A549 (cell line): ENCODE data around the gene NAT8L. TPM values are rescaled to one million over a fixed set of nuclear protein-coding genes. Genes with fewer than 3 reads are reported as not detected.
A peak's percentile ranks its signal among the peaks of the same experiment; 100 is the strongest.

Source experiments
- ATAC-seq, 2 experiments: fragments of 200-7000 bp in 1 of 2; fragments of >200 bp in 1 of 2; cut with Nextera tagmentation in 1 of 2; cut with Tn5 transposase in 1 of 2; 3 replicates each; pipeline versions ENCODE4 v1.8.0 to v1.9.1; 2018 to 2020; ENCODE audit warnings: mild to moderate bottlenecking in 1 of 2, moderate library complexity in 1 of 2
- CTCF ChIA-PET: fragments of 300-600 bp; sonication (Branson Sonifier 250); formaldehyde crosslinking; extraction: SDS; loops from one replicate; lab custom pipeline; 2021; ENCODE audit warnings: antibody characterized with exemption, inconsistent platforms; lab: Yijun Ruan, JAX
- POLR2A ChIA-PET: fragments of 350-600 bp; formaldehyde crosslinking; extraction: SDS; loops from one replicate; lab custom pipeline; 2021; ENCODE audit warnings: antibody characterized with exemption, inconsistent platforms; lab: Yijun Ruan, JAX
- DNase-seq, 2 experiments: peaks; one replicate each; pipeline versions ENCODE4 v3.0.0 to v3.0.0-alpha.2; 2011 to 2016; ENCODE audit warnings: low read depth in 1 of 2, low spot score in 1 of 2
- FAIRE-seq: peaks from 2 replicates; lab custom pipeline; 2011; peaks lifted over from hg19 to GRCh38; lab: Jason Lieb, UNC
- H3K27ac ChIP-seq, 2 experiments: fragments of >200 bp; sonication (Bioruptor Twin); formaldehyde crosslinking; 3 replicates each; pipeline ENCODE4 v1.5.1; 2016 to 2017
- H3K4me1 ChIP-seq: fragments of >200 bp; sonication (Bioruptor Twin); formaldehyde crosslinking; 3 replicates; pipeline ENCODE4 v1.6.1; 2016
- H3K4me2 ChIP-seq: fragments of >200 bp; sonication (Bioruptor Twin); formaldehyde crosslinking; 3 replicates; pipeline ENCODE4 v1.6.1; 2016
- H3K4me3 ChIP-seq: fragments of >200 bp; sonication (Bioruptor Twin); formaldehyde crosslinking; 3 replicates; pipeline ENCODE4 v1.5.1; 2016
- H3K9me3 ChIP-seq: fragments of >200 bp; sonication (Bioruptor Twin); formaldehyde crosslinking; 3 replicates; pipeline ENCODE4 v1.6.1; 2016
- CTCF ChIP-seq: fragments of >200 bp; sonication (Bioruptor Twin); formaldehyde crosslinking; IDR thresholded peaks from 3 replicates; pipeline ENCODE4 v1.5.1; 2016
- EHF ChIP-seq: fragments of 250-450 bp; sonication (Bioruptor Pico); IDR thresholded peaks from 2 replicates; pipeline ENCODE4 v1.5.0; 2020; ENCODE audit warnings: mild to moderate bottlenecking
- EHMT2 ChIP-seq: fragments of 200-600 bp; sonication (generic); IDR thresholded peaks from 2 replicates; pipeline ENCODE4 v1.6.1; 2016; ENCODE audit warnings: antibody characterized with exemption, low read depth, mild to moderate bottlenecking, moderate library complexity
- EP300 ChIP-seq, 2 experiments: fragments of >200 bp; sonication (Bioruptor Twin); formaldehyde crosslinking; IDR thresholded peaks; 2 replicates in 1 of 2; 3 replicates in 1 of 2; pipeline ENCODE4 v1.6.1; 2016 to 2017
- ESRRA ChIP-seq: fragments of 150-350 bp; IDR thresholded peaks from 2 replicates; pipeline ENCODE4 v1.6.1; 2014; ENCODE audit warnings: mild to moderate bottlenecking, low read length, borderline replicate concordance
- FOSL2 ChIP-seq, 2 experiments: fragments of 450-650 bp in 1 of 2; fragments of >200 bp in 1 of 2; sonication (Bioruptor Twin) in 1 of 2; formaldehyde crosslinking; IDR thresholded peaks; 2 replicates each; pipeline versions ENCODE4 v1.5.0 to v1.6.1; 2016 to 2020; ENCODE audit warnings: mild to moderate bottlenecking in 1 of 2, moderate library complexity in 1 of 2
- HDAC2 ChIP-seq: fragments of 200-600 bp; sonication (generic); IDR thresholded peaks from 2 replicates; pipeline ENCODE4 v1.6.1; 2016
- HEYL ChIP-seq: fragments of 250-450 bp; sonication (Bioruptor Pico); IDR thresholded peaks from 2 replicates; pipeline ENCODE4 v1.8.0; 2021; ENCODE audit warnings: mild to moderate bottlenecking, moderate library complexity
- HOXA7 ChIP-seq: fragments of 250-450 bp; sonication (Bioruptor Pico); IDR thresholded peaks from 2 replicates; pipeline ENCODE4 v1.5.0; 2020; ENCODE audit warnings: mild to moderate bottlenecking, moderate library complexity
- HOXB5 ChIP-seq: fragments of 250-450 bp; sonication (Bioruptor Pico); IDR thresholded peaks from 2 replicates; pipeline ENCODE4 v1.5.0; 2020; ENCODE audit warnings: mild to moderate bottlenecking, moderate library complexity
- MAFK ChIP-seq: fragments of 450-650 bp; IDR thresholded peaks from 2 replicates; pipeline ENCODE4 v1.6.1; 2014; ENCODE audit not compliant: partially characterized antibody
- MYC ChIP-seq: IDR thresholded peaks from 2 replicates; pipeline ENCODE4 v1.6.1; 2012; ENCODE audit warnings: mild to moderate bottlenecking, inconsistent platforms, low read length, improper control_type of control experiment, borderline replicate concordance
- NFE2L2 ChIP-seq: fragments of 150-350 bp; conservative IDR thresholded peaks from 2 replicates; pipeline ENCODE4 v1.6.1; 2014; ENCODE audit warnings: low read length
- NPAS2 ChIP-seq: fragments of 250-450 bp; sonication (Bioruptor Pico); IDR thresholded peaks from 2 replicates; pipeline ENCODE4 v1.8.0; 2022; ENCODE audit warnings: mild to moderate bottlenecking, moderate library complexity, borderline replicate concordance
- PBX3 ChIP-seq: IDR thresholded peaks from 2 replicates; pipeline ENCODE4 v1.6.1; 2012
- RAD21 ChIP-seq, 2 experiments: fragments of >200 bp in 1 of 2; sonication (Bioruptor Twin) in 1 of 2; formaldehyde crosslinking in 1 of 2; IDR thresholded peaks in 1 of 2; conservative IDR thresholded peaks in 1 of 2; 2 replicates in 1 of 2; 3 replicates in 1 of 2; pipeline ENCODE4 v1.6.1; 2012 to 2018; ENCODE audit warnings: inconsistent platforms in 1 of 2
- RARB ChIP-seq: fragments of 250-450 bp; sonication (Bioruptor Pico); IDR thresholded peaks from 2 replicates; pipeline ENCODE4 v1.8.0; 2021; ENCODE audit warnings: mild to moderate bottlenecking, moderate library complexity
- ZC3H11A ChIP-seq: fragments of 450-650 bp; IDR thresholded peaks from 2 replicates; pipeline ENCODE4 v1.6.1; 2014; ENCODE audit warnings: antibody characterized with exemption, mild to moderate bottlenecking
- ZSCAN20 ChIP-seq: fragments of 250-450 bp; sonication (Bioruptor Pico); IDR thresholded peaks from 2 replicates; pipeline ENCODE4 v1.8.0; 2022; ENCODE audit warnings: mild to moderate bottlenecking, moderate library complexity
- WGBS: methylation state at CpG from one replicate; pipeline ENCODE4 v1.1.6; 2017; ENCODE audit errors: missing lambda C conversion rate; 5-methylcytosine and 5-hydroxymethylcytosine counted together
- polyA plus RNA-seq, 4 experiments: library from polyadenylated mRNA; depleted of rRNA in 3 of 4; stranded (reverse); fragments of >200 nt; fragmentation: RNase III in 1 of 4; extraction: RNeasy Plus Mini Kit Qiagen cat#74134 plus additional on column Dnase treatment in 1 of 4; gene quantifications; 2 replicates in 3 of 4; 3 replicates in 1 of 4; pipeline ENCODE4 v1.2.3, GENCODE V29; 2011 to 2017
- TF ChIP-seq, protein P1 (sequence below): fragments of >200 bp; sonication (Bioruptor Twin); formaldehyde crosslinking; IDR thresholded peaks from 2 replicates; pipeline ENCODE4 v1.6.1; 2016
- TF ChIP-seq, protein P2 (sequence below): fragments of 450-650 bp; IDR thresholded peaks from 2 replicates; pipeline ENCODE4 v1.6.1; 2014; ENCODE audit warnings: antibody characterized with exemption

NAT8L gene
- polyA plus RNA-seq, 2 of the 4 experiments (the other 2 are of a cell fraction), result 2.6 to 8.2 TPM

- ATAC-seq (no peak), DNase-seq (no peak), FAIRE-seq (no peak)
- H3K4me2 ChIP-seq, result no peak overlapping the region
- no peaks in the 10 kb centered on the region for H3K9me3 ChIP-seq
- peaks cover 11% of the 10 kb centered on the region; the same call in 1 of the 3 replicates for H3K4me1 ChIP-seq
- CTCF ChIA-PET, result interaction anchor here (1.1 kb wide), 1 partner anchor 20 kb away, joined by 3 read pairs; no protein-coding TSS in a partner anchor
- POLR2A ChIA-PET, result no interaction called here
- H3K4me3 ChIP-seq, result no peak overlapping the region
- 97% methylated on average over 20 of the region's 53 CpGs for WGBS
- H3K27ac ChIP-seq, result no peak overlapping the region
- TF ChIP-seq NPAS2 (CRISPR knock-in tag) (no peak), HEYL (CRISPR knock-in tag) (no peak), RAD21 (conservative IDR thresholded peaks at IDR 0.05 in 1 of 2, IDR thresholded peaks at IDR 0.05 in 1 of 2) (no peak), HOXA7 (CRISPR knock-in tag) (no peak)
These were observed 4.6 kb downstream of the NAT8L start for GRCh38 chr4:2063557-2064275.

DNA sequence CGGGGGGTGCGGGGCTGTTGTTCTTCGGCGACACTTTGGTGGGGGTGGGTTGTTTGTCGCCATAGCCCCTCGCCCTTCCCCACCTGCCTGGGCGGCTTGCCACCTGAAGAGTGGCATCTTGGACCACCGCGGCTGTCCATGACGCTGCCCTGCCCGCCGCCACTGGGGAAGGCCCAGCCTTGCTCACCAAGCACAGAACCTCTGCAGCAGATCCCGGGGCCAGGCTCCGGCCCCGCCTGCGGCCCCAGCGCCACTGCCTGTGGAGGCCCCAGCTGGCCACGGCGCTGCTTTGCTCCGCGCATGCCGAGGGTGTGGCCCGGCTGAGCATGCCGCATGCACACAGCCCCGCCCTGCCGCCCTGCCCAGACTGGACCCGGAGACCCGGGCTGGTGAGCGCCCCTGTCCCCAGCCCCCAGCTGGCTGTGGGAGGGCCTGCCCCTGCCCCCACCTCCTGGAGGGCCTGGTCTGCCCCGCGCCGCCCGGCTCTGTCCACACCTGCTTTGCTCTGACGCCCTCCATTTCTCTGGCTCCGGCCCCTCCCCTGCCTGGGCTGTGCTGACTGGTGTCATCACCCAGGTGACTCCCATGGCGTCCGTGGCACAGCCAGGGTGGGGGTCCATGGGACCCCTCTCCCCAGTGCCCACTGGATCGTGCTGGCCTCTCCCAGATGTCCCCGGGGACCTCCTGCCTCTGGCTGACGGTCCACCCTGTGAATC lies 5.3 kb downstream of the NAT8L start:
- H3K9me3 ChIP-seq, result no peaks in the 10 kb centered on the region
- no peak for DNase-seq
- H3K4me2 ChIP-seq, result no peak overlapping the region
- H3K4me1 ChIP-seq, result peaks cover 11% of the 10 kb centered on the region; the same call in 1 of the 3 replicates
- H3K4me3 ChIP-seq, result no peak overlapping the region
- H3K27ac ChIP-seq, result no peak overlapping the region
- ATAC-seq, result peak in 1 of 2 experiments; percentile 52; a peak in 3 of 6 replicates
- 82% methylated on average over 6 of the region's 40 CpGs for WGBS
- FAIRE-seq, result no peak
- no peak for TF ChIP-seq EP300 (IDR thresholded peaks at IDR 0.05)
- no peak for TF ChIP-seq EHMT2
- TF ChIP-seq MYC, result no peak
- no peak for TF ChIP-seq HOXB5
- TF ChIP-seq NFE2L2, result no peak
- no peak for TF ChIP-seq MAFK
- no peak for TF ChIP-seq ZSCAN20 (CRISPR knock-in tag)
- TF ChIP-seq, all 56 proteins: peak for 0
- ChIA-PET POLR2A (no interaction called here), CTCF (no interaction called here)

DNA sequence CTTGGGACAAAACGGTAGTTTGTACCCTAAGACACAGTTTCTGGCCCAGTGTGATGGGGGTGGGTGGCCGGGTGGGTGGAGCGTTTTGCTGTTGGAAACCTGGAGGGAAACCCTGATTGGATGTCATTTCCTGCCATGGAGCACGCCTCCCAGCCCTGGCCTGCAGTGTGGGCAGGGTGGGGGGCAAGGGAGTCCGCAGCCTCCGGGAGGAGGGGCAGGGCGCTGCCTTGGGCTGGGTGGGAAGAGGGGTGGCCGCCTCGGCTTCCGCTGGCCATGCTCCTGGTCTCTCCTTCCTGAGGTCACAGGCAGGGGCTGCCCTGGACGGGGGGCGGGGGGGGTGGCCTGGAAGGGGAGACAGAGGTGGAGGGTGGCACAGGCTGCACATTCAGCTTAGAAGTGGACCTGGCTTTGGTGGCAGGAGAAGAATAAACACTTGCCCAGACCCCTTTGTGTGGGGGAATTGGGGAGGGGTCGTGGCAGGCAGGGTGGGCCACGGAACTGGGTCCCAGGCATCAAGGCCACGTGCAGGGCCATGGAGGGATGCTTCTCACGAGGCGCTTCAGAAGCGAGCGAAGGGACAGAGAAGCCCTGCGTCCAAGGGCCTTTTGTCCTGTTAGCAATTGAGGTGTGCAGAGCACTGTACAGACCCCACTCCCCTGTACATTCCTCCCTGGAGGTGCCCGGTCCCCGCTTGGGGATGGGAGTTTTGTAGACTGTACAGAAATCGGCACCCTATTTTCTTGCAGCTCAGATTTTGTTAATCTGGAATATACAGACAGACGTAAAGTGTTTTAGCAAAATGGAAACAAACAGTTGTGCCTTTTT lies 6.2 kb downstream of the NAT8L start:
- peaks cover 8% of the 10 kb centered on the region; the same call in 1 of the 3 replicates for H3K4me1 ChIP-seq
- no peak overlapping the region for H3K4me2 ChIP-seq
- H3K27ac ChIP-seq, result no peak overlapping the region
- DNase-seq (no peak), ATAC-seq (no peak), FAIRE-seq (no peak)
- H3K4me3 ChIP-seq, result no peak overlapping the region
- 90% methylated on average over 13 of the region's 24 CpGs for WGBS
- TF ChIP-seq NFE2L2, result no peak
- no peaks in the 10 kb centered on the region for H3K9me3 ChIP-seq
- POLR2A ChIA-PET, result no interaction called here
- CTCF ChIA-PET, result no interaction called here

DNA sequence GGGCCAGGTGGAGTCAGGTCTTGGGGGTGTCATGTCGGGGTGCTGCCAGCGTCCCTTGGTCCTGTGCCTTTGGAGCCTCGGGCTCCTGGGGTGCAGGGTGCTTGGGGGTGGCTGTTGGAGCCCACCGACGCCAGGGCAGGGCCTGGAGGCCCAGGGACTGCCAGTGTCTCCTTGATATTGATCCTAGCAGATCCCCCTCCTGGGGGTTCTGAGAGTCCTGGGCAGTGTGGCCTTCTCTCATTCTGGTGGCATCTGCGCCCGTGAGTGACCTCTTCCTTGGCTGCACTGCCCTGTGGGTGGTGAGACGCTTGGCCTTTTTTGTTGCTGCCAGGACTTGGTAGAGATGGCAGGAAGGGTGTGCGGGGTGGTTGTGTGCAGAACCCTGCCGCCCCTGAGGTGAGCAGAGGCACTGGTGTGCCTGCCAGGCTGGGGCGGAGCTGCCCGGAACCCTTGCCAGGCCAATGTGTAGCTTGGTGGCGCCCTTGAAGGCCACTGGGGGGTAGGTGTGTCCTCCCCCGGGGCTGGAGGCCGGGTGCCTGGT lies 7.0 kb downstream of the NAT8L start:
- Histone ChIP-seq H3K4me1 (peaks cover under 1% of the 10 kb centered on the region; the same call in 1 of the 3 replicates), H3K4me2 (no peak overlapping the region), H3K4me3 (no peak overlapping the region), H3K27ac (no peak overlapping the region), H3K9me3 (no peaks in the 10 kb centered on the region)
- ChIA-PET POLR2A (no interaction called here), CTCF (interaction anchor here (1.6 kb wide), 1 partner anchor 16 kb away, joined by 3 read pairs; no protein-coding TSS in a partner anchor)
- no peak for ATAC-seq
- no peak for FAIRE-seq
- WGBS, result 82% methylated on average over 6 of the region's 15 CpGs
- DNase-seq, result no peak
- TF ChIP-seq, protein P1, sequence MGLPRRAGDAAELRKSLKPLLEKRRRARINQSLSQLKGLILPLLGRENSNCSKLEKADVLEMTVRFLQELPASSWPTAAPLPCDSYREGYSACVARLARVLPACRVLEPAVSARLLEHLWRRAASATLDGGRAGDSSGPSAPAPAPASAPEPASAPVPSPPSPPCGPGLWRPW, result no peak
- no peak for TF ChIP-seq FOSL2 (IDR thresholded peaks at IDR 0.05)
- TF ChIP-seq FOSL2 (CRISPR knock-in tag; IDR thresholded peaks at IDR 0.05), result no peak
- no peak for TF ChIP-seq EP300 (IDR thresholded peaks at IDR 0.05)
- no peak for TF ChIP-seq EHF (CRISPR knock-in tag)
- TF ChIP-seq ZC3H11A, result no peak
- no peak for TF ChIP-seq RARB (CRISPR knock-in tag)
- TF ChIP-seq PBX3, result no peak
- TF ChIP-seq CTCF, result no peak
- no peak for TF ChIP-seq ESRRA
- no peak for TF ChIP-seq HDAC2
- TF ChIP-seq, protein P2, sequence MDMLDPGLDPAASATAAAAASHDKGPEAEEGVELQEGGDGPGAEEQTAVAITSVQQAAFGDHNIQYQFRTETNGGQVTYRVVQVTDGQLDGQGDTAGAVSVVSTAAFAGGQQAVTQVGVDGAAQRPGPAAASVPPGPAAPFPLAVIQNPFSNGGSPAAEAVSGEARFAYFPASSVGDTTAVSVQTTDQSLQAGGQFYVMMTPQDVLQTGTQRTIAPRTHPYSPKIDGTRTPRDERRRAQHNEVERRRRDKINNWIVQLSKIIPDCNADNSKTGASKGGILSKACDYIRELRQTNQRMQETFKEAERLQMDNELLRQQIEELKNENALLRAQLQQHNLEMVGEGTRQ, result no peak
